GM19240 (cell line): Measurements from ENCODE around the gene IGFL1.
"Not testable (repeated sequence)": the region's sequence is repeated elsewhere in the genome, so short reads cannot be mapped to it uniquely, and the experiment has no call there.

Source experiments
- DNase-seq: peaks from one replicate; pipeline ENCODE4 v3.0.0; 2011; ENCODE audit warnings: low spot score; ENCODE audit not compliant: insufficient read length

Gene IGFL1

DNA sequence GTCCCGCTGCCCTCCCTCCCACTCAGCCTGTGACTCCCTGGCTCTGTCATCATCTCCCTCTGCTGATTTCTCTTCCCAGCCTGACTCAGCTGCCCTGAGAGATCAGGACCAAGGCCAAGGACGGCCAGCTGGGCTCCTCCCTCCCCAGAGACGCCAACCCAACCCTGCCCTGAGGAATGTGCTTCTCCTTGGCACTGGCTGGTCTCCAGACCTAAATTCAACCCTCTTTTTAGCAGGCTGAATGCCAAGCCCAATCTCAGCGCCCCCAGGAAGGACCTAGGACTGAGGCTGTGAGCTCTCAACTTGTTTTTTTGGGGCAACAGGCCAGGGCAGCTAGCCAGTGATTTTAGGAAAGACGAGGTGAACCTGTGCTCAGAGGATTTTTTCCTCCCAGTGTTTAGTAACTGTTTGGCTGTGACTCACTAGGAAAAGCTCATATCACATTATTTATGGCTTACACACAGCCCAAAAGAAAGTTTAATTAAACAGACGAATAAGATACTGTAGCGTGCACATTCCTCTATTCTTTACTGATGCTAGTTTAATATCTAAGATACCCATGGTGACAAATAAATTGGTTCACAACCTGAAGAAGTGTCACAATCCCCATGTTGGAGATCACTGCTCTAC is 7.4 kb upstream of the IGFL1 start:
- no peak for DNase-seq

DNA sequence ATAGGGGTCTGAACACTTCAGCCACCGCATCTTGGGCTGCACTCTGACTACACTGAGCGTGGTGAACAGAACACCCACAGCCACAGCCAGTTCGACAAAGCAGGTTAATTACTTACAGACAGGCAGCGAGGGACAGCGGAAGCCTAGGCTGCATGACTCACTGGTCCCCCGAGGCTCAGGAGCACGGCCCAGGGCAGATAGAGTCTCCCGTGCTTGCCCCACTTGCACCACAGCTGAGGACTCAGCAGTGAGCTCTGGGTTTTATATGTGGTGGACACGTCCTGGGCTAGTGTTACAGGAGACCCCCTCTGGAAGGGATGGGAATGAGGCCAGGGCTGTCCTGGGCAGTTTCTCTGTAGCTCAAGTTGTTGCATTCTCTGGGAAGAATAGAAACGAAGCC is 5.8 kb upstream of the IGFL1 start:
- DNase-seq = not testable (repeated sequence)

DNA sequence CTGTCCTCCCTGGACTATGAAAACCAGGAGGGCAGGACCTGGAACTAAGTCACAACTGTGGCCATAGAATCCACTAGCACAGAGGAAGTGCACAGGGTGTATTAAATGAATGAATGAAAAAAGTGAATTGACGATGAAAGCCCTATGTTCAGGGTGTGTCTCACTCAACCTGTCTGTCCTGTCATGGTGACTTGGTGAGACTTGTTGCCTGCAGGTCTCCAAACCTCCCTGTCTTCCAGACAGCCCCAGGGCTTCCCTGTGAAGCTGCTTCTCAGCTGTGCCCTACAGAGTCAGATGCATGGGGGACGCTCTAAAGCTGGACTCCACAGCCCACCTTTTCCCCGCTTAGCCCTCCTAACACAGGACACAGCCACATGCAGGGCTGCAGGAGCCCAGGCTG is 4.8 kb upstream of the IGFL1 start:
- DNase-seq = no peak

DNA sequence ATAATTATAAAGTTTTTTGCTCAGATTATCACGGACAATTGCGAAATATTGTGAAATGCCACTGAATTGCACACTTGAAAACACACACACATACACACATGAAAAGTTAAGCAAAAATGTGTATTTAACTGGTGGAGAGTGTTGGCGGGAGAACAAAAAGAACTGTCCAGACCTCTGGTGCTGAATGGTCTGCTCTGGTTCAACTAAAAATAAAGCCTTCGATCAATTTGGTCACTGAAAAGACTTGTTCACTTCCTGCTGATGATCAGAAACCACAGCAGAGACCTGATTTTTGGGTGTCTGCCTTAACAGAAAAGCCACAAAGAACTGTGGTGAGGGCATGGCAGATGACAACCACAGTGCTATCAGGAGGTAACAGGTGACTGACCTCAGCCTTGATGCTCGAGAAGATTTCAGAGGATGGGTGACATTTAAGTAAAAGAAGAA is 4.0 kb upstream of the IGFL1 start:
- no peak for DNase-seq

DNA sequence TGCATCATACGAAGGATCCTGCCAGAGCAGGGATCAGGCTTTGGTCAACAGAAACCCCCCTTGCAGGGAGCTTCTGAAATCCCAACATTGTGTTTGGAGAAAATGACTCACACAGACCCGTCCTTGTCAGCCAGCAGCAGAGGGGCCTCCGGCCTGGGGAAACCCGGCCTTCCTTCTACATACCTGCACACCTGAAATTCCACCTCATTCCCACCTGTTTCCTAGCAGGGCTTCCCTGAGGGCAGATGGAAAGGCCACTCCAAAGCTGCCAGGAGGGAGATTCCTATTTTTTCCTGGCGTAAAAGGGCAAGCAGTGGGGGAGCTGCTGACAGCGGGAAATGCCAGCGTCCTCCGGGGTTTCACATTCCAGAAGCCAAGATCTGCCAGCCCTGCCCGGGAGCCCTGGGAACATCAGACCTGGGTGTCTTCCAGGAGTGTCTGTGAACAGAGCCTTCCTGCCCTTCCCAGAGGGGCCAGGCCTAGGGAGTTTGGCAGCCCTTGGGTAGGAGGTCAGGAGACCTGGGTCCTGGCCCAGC is 3.0 kb upstream of the IGFL1 start:
- no peak for DNase-seq

DNA sequence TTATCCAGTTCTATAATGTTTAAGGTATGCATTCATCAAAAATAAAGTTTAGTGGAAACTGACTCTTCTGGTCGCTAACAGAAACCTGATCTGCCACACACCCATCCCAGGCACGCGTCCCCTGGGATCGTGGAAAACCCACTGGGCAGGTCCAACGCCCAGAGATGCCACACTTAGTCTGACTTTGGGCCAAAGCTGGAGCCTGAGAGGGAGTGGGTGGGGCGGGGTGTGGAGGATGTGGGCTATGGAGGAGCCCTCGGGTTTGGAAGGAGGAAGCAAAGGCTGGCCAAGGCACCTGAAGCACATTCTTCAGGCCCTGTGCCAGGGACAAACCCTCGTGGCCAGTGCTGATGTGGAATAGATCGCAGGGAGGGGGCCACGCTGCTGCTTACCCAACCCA is 2.5 kb downstream of the IGFL1 start:
- no peak for DNase-seq

DNA sequence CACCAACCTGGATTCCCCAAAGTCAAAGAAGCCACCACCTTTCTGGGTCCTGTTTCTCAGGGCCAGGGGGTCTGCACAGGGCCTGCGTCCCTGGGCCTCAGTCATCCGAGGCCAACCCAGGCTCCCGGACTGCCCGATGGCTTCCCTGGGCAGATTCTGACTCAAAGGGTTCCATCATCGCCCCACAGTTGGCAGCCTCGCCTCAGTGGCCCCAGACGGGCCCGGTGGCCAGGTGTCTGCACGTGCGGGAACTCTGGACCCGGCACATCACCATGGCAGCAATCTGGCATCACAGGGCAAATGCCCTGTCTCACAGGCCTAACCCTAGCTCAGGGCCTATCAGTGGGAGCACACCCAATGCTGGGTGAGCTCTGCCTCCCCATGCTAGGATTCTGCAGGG is 2.9 kb downstream of the IGFL1 start:
- no peak for DNase-seq

DNA sequence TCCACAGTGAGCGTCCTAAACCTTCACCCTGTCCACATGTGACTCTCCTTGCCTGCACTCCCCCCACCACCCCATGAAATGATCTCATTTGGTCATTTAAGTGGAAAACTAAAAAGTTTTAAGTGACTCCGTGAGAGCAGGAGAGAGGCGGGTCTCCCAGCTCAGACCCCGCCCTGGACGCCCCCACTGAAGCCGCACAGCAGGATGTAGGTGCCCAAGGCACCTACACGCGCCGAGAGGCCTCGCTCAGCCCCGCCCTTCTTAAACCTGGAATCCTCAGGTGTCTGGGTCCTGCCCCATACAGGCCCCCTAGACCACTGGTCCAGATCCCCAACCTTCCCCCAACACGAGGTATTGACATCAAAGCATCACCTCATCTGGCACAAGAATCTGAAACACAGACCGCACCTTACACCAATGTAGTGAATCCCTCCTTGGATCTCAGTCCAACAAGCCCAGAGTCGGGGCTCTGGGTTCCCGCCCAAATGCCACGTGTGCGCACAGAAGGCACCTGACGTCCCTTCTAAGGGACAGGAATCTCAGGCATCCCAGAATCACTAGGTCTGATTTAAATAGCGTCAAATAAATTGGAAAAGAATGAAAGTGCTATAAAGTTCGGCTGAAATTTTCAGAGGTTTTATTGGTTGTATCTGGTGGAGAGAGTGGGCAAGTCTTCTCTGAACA is 3.5 kb downstream of the IGFL1 start:
- no peak for DNase-seq

DNA sequence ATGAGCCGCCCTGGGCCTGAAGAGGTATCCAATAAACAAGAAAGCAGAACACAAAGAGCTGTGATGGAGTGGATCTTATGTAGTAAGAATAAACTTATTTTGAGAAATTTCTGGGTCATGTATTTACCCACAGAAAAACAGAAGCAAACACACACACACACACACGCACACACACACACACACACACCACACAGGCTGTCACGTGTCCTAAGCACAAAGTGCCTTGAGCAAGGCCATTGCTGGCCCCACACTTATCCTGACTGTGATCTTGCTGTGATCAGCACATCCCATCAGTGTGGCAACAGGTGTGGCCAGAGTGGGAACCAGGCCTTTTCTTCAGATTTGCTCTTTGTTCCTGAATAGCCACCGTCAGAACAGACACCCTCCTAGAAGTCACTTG is 4.3 kb downstream of the IGFL1 start:
- DNase-seq = not testable (repeated sequence)

DNA sequence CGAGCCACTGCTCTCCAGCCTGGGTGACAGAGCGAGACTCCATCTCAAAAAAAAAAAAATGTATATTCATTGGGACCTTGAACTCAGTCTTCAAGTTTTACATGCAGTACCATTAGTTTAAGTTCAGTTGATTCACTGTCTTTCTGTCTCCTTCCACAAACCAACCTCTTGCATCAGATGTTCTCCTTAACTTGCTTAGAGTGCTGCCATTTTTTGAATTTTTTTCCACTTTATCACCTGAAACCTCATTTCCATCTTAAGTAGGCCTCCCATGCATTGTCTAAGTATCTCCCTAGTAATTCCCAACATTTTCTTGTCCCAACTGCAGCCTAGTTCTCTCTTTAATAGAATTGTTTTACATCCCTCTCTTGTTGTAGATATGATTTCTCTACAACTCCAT is 8.6 kb downstream of the IGFL1 start:
- DNase-seq = not testable (repeated sequence)

DNA sequence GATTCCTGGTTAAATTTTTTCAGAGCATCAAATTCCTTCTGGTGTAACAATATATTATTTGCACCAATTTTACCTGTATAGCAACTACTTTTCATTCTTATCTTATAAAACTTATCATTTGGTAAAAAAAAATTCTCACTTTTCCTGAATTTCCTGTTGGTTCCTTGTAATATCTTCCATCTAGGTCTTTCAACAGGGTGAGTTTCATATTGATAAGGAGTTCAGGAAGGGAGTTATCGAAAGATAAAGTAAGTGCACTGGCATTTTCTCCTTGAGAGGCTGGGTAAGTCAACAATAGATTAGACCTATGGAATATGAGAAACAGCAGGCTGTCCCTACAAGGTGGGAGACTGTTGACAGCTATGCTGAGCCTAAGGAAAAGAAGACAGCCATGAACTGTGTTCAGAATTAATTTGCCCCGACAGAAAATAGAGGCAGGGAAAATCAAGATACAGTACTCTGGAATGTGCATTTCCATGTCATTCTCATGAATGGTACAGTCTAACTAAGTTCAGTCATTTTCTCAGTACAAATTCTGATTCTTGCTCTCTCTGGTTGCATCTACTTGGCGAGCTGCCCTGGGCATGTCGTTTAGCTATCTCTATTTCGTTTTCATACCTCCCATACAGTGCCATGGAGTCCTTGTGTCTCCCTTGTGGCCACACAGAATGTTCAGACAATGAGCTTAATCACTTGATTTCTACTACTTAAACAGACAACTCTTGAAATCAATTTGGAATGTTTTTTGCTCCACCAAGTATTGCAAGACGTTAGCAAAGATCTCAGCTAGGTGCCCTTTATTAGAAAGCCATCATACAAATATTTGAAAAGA is 9.9 kb downstream of the IGFL1 start:
- no peak for DNase-seq

DNA sequence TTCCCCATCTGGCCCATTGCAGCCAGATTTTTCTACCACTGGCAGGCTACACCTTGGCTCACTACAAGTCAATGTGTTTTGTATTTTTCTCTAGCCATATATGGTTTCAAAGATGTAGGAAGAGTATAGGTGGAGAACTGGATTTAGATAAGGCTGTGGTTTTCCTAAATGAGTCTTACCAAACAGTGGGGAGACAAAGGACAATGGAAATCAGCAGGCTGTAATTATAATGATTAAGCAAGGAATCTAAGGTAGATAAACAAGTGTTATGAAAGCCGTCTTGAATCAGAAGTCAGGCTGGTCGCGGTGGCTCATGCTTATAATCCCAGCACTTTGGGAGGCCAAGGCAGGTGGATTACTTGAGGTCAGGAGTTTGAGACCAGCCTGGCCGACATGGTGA is 11.2 kb downstream of the IGFL1 start:
- no peak for DNase-seq

DNA sequence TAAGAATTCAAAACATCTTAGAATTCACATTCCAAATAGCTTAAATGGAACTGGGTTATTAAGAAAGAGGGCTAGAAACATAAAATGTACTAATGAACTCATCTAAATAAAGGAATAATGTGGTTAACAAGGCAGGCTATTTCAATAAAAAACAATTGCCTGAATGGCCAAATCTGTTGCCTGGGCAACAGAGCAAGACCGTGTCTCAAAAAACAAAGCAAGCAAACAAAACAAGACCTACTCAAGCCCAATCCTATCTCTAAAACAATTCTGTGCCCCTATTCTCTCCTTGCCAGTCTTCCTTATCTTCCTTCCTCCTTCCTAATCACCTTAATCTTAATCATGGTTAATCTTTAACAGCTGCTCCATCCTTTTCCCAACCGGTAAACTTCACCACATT is 12.1 kb downstream of the IGFL1 start:
- DNase-seq = no peak

DNA sequence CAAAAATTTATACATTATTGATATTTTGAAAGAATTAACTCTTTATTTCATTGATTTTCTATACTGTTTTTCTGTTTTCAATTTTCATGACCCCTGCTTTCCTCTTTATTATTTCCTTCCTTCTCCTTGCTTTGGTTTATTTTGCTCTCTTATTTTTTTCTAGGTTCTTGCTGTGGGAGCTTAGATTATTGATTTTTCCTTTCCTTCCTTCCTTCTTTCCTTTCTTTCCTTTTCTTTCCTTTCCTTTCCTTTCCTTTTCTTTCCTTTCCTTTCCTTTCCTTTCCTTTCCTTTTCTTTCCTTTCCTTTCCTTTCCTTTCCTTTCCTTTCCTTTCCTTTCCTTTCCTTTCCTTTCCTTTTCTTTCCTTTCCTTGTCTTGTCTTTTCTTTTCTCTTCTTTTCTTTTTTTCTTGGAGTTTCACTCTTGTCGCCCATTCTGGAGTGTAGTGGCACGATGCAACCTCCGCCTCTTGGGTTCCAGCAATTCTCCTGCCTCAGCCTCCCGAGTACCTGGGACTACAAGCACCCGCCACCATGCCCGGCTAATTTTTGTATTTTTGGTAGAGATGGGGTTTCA is 13.6 kb downstream of the IGFL1 start:
- DNase-seq = not testable (repeated sequence)

DNA sequence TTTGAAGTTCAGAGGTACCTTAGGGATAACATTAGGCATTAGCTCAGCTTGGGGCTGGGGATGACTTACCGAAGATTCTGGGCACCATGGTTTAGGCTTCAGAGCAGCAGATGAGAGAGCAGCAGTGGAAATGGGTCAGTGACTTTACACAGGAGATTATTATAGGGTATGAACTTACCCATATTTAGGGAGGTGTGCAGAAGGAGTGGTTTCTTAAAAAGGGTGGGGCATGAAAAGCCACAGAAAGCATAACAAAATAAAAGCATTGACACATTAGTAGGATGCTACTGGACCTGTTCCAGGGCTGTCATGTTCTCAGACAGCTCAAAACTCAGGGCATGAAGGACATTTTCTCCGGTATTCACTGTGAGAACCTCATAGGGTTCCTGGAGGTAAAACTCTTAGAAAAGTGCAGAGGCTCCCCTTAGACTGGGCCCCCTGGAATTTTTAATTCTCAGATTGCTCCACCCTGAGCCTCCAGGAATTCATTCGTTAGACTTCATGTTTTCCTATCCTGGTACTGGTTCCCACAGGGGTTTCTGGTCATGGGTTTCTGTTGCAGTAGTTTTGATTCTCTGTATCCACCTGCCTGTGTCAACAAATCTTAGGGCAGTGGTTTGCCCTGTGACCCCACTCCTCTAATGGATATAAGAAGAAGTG is 20.7 kb downstream of the IGFL1 start:
- DNase-seq = no peak

DNA sequence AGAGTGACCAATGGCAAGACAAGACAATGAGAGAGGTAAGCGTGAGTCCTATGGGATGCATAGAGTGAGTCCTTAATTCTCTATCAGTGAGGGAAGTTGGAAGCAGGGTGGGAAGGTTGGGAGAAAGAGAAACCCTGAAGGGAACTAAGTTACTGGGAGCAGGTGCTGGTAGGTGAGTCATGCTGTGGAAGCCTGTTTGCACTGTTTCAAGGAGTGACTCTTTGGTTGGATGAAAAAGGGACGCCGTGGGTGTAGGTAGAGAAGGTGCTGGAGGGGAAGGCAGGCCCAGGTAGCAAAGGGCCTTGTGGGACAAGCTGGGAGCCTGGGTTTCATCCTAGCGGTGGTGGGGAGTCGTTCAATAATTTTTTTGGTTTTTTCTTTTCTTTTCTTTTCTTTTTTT is 21.9 kb downstream of the IGFL1 start:
- no peak for DNase-seq

DNA sequence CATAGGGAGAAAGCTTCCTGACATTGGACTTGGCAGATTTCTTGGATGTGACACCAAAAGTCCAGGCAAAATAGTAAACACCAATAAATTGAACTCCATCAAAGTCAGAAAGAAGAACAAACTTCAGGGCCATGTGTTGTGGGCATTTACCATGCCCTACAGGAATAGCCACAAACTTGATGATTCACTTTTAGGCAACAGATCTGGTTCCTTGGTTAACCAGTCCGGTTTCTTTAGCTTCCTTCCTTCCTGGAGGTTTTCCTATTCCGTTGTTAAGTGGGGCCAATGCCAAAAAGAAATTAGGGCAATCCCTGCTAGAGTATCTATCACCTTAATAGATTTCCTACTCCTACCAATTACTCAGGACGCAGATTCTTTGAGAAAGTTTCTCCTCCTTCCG is 25.2 kb downstream of the IGFL1 start:
- no peak for DNase-seq

DNA sequence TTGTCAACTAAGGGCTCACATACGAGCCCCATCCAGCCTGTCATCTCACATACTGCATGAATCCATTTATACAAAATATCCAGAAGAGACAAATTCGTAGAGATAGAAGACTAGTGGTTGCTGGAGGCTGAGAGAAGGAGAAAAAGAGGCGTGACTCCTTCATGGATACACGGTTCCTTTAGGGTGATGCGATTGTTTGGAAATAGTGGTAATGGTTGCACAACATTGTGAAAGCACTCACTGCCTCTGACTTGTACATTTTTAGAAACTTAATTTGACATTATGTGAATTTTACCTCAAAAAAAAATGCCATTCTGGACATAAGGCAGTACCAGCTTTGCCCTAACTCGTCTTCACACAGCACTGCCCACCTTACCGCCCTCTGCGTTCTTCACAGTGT is 27.3 kb downstream of the IGFL1 start:
- no peak for DNase-seq

DNA sequence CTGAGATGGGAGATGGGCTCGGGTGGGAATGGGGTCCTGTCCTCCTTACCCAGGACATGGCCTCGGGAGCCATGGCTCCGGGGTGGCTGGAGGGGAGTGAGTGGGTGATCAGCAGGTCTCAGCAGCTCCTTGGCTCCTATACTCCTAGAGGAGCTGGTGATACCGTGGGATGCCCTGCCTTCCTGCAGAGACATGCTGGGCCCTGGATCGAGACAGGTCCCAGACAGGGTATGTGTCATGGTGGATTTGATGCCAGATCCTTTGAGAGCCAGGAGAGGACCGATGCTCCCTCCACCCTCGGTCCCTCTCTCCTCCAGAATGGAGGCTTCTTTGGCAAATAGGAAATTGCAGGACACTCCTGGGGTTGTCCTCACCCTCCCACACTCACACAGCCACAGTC is 32.0 kb downstream of the IGFL1 start:
- not testable (repeated sequence) for DNase-seq

DNA sequence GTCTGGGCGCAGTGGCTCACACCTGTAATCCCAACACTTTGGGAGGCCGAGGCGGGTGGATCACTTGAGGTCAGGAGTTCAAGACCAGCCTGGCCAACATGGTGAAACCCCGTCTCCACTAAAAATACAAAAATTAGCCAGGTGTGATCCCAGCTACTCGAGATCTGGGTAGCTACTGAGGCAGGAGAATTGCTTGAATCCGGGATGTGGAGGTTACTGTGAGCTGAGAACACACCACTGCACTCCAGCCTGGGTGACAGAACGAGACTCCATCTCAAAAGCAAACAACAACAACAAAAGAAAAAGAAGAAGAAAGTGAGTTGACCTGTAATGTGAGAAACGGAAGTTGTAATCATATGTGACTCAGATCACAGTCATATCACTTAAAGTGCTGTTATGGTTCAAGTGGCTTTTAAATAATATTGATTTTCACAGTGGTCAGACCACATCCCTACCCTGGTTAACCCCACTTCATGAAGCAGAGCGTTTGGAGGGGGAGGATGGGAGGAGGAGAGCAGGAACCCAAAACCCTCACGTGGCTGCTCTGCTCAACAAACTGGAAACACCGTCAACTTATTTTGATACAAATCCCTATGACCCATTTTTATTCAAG is 33.2 kb downstream of the IGFL1 start:
- peak; percentile 19 for DNase-seq

DNA sequence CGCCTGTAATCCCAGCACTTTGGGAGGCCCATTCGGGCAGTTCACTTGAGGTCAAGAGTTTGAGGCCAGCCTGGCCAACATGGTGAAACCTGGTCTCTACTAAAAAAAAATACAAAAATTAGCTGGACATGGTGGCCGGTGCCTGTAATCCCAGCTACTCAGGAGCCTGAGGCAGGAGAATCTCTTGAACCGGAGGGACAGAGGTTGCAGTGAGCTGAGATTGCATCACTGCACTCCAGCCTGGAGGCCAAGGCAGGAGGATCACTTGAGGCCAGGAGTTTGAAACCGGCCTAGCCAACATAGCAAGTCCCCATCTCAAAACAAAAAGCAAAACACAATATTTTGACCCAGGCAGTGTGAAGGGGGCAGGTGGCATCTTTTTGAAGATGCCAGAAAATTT is 35.3 kb downstream of the IGFL1 start:
- not testable (repeated sequence) for DNase-seq
